Activated CD8-positive, alpha-beta memory T cell treated with anti-CD3 and anti-CD28 coated beads for 48 hours (primary cell): Measurements from ENCODE around the gene GPR151.
A peak's percentile ranks its signal among the peaks of the same experiment; 100 is the strongest.
"Not testable (repeated sequence)": the region's sequence is repeated elsewhere in the genome, so short reads cannot be mapped to it uniquely, and the experiment has no call there.

Source experiments
- DNase-seq, 3 experiments: peaks; one replicate each; pipeline ENCODE4 v3.0.0-alpha.2; 2020; ENCODE audit warnings: low read depth in 2 of 3, low spot score in 2 of 3

Gene GPR151

GRCh38 chr5:146516151-146516475 is at the start of gene GPR151:
TSS of gene GPR151 (minus strand) at chr5:146516190. CDS start at chr5:146516113, 77 bp downstream.
- DNase-seq: no peak

GRCh38 chr5:146564007-146564762 is 48.2 kb upstream of the GPR151 start:
- no peak for DNase-seq

GRCh38 chr5:146562461-146562860 is 46.5 kb upstream of the GPR151 start:
- no peak for DNase-seq

DNA sequence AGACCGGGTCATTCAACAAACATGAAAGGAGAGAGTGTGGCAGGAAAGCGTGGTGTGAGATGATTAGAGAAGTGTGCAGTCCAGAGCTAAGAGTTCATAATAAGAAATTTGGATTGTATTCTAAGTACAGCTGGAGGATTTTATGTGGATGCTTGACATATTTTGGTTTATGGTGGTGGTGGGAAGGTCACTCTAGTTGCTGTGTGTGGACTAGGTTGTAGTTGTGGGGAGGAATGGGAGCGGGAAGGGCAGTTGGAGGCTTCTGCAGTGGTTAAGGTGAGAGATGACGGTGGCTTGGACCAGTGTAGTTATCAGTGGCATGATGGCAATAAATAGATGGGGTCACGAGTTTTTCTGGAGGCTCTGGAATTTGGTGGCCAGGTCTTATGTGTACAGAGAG is 45.7 kb upstream of the GPR151 start:
- no peak for DNase-seq

DNA sequence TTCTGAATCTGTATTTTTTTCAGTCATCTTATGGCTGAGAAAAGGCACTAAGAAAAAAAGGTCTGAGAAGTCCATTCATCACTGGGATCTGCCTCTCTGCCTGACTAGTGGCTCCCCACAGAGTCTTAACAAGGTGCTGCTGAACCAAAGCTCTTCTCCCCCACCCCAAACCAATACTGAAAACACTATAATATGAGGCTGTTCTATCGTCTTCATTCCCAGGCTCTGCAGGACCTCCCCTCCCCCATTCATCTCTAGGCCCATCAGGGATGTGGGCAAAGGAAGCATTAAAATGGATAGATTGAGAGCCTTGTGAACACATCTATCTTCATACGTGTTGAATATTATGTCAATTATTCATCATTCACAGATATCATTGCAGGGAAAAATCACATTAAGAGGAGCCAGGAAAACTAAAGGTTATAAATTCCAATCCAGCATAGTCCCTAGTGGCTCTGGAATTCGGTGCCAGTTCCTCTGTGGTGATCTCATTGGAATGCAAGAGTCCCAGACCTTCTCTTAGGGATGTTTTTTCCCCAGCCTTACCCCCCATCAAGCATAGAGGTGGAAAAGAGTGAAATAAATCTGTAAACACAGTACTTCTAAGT is 44.3 kb upstream of the GPR151 start:
- no peak for DNase-seq

GRCh38 chr5:146556884-146557283 is 40.9 kb upstream of the GPR151 start:
- not testable (repeated sequence) for DNase-seq

DNA sequence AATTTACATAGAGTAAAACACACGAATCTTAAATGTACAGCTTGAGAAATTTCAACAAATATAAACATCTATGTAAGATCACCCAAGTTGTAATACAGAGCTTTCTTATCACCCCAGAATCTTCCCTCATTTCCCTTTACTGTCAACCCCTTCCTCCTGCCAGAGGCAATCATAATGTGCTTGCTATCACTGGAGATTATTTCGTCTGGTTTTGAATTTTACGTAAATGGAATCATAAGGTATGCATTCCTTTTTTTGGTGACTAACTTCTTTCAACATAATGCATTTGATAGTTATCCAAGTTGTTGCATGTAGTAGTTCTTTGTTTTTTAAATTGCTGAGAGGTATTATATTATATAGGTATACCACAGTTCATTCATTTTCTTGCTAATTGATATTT is 37.5 kb upstream of the GPR151 start:
- no peak for DNase-seq

- DNase-seq: no peak
Measured at GRCh38 chr5:146549615-146550014, 33.6 kb upstream of the GPR151 start.

DNA sequence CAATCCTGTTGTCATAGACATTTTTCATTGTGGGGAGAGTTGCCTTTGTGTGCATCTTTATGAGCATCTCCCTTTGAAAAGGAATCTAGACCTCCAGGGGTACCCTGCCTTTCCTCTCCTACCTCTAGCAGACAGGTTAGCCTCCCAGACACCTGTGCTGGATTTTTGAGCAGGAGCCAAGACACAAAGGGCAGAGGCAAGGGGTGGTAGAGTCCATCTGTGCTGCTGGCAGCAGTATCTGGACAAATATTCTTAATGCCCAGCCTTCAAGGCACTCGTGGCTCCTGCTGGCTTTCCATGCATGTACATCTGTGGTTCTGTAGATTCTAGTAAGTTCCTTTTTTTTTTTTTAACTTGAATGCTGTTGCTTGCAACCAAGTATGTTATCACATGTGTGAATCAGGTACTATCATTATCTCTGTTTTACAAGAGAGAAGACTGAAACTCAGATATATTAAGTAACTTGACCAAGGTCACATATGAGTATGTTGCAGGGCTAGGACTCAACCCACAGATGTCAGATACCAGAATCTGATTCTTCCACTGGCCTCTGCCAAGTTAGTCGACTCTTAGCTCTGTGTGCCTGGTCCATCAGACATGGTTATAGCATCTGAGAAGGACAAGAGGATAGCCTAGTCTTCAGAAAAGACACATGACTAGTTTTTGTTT is 32.9 kb upstream of the GPR151 start:
- no peak for DNase-seq

DNA sequence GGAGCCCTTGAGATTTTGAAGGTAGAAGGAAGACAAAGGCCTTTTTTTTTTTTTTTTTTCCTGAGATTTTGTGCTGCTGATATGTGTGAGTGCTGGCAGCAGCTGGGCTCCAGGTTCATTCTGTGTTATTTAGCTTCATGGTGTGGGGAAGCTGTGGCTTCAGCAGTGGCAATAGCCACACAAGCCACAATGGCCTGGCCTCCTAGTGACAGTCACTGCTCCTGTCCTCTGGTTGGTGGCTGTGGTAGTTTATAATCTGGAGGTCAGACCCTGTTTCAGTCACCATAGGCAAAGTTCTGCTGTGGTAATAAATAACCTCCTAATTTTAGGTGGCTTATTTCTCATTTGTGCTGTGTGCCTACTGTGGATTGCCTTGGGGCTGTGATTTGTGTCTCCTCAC is 28.2 kb upstream of the GPR151 start:
- DNase-seq: no peak

DNA sequence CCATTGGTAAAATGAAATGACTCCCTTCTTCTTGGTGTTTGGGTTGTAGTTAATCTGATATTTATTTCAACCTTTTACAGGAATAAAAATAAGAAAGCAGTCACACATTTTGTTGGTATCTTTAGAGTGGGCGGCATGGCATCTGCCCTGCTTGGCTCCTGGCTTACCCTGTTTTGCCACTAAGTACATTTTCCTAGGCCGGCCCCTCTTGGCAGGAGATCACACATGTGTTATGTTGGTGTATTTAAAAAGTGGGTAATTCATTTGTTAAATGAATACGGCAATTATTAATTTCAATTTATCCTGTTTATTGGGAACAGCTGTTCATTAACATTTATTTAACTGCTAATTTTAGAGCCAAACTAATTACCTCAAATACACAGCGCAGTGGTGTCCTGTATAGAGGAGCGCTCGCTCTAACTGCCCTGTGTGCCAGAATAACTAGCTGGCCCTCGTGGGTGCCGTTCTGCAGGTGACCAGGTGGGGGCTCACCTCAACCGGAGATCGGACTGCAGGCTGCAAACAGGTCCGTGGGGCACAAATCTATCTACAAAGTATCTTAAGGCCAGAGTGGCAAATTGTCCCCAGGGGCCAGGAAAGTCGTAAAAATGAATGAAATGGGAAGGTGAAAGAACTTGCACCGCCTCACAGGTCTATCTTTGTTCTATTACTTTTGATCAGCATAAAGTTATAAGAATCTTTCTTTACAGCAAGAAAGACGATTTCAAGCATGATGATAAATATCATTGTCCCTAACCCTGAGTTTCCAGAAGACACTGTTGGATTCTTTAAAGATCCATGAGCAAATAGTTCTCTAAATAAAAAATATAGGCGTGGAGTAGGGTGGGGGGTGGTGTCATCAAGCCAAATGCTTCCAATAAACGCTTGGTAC is 26.2 kb upstream of the GPR151 start:
- DNase-seq: peak; percentile 27 to 47 (median 31)

- no peak for DNase-seq
Measured at GRCh38 chr5:146540414-146540813, 24.4 kb upstream of the GPR151 start.

DNA sequence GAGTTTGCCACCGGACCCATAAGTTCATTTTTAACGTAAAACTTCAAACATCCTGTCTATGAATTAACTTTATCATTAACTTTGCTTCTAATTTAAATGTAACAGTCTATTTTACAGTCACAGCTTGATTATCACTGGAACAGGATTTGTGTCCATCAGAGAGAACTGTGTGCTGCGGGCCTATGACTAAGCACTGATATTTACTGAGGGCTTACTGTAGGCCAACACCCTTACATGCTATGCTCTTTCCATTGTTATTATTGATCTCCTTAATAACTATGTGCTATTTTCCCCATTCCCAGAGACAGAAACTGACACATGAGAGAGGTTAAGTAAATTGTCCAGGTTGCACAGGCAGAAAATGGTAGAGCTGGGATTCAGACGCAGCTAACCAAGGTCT is 24.0 kb upstream of the GPR151 start:
- no peak for DNase-seq

DNA sequence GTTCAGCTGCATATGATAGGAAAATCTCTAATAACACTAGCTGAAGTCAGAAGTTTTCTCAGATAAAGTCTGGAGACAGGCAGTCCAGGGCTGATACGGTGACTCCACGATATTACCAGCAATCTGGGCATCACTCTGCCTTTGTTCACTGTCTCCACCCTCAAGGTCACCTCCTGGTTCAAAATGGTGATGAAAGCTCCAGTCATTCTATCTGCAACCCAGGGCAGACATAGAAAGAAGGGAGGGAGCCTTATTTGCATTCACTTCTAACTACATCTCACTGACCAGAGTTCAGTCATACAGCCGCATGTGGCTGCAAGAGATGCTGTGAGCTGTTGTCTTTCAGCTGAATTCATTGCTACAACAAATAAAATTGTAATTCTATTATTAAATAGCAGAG is 22.4 kb upstream of the GPR151 start:
- no peak for DNase-seq

DNA sequence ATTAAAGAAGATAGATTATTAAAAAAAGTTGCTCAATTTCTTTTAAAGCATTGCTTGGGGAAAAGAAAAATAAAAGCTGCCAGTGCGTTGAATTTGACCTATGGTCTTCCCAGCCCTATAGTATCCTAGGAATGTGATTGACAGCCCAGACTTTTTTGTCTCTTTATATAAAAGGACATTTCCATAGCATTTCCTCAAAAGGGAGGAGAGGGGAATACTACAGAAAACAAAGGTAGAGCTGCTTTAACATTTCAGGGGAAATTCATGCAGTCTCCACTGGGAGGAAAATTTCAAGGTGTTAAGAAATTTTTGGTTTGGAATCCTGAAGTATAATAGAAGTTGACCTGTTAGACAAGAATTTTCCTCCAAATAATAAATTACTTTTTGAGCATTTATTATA is 17.9 kb upstream of the GPR151 start:
- no peak for DNase-seq

- DNase-seq: peak; percentile 27
Measured at GRCh38 chr5:146533260-146533857, 17.4 kb upstream of the GPR151 start.

DNA sequence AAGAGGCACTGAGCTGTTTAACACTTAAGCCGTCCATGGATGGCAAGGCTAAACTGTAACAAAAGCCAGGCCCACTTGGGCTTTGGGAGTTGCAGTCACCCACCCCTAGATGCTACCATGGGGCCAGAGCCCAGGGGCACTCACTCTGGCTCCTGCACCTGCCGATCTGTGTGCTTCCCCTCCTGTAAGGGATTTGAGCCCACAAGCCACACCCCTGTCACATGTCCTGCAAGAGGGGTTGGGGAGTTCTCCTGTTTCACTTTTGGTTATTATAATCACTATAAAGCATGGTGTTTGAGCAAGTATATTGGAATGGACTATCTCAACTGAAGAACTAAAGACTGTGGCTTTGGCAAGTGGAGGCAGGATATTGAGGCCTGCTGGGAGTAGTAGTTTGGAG is 14.0 kb upstream of the GPR151 start:
- no peak for DNase-seq

DNA sequence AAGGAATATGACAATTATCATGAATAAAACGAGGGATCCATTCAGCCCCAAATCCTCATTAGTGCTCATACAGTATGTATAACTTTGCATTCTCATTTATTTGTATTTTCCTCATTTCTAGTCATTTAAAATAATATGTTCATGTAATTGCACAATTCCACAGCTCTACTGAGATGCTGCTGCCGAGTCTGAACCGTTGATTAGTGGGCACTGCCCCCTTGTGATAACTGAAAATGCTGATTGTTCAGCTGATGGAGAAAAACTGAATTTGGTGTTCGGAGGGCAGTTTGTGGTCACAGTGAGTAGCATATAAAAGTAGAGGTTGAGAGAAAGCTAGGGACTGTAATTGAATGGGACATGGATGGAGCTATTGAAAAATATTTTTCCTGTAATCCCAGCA is 12.2 kb upstream of the GPR151 start:
- no peak for DNase-seq

- no peak for DNase-seq
Measured at GRCh38 chr5:146527785-146528184, 11.8 kb upstream of the GPR151 start.

DNA sequence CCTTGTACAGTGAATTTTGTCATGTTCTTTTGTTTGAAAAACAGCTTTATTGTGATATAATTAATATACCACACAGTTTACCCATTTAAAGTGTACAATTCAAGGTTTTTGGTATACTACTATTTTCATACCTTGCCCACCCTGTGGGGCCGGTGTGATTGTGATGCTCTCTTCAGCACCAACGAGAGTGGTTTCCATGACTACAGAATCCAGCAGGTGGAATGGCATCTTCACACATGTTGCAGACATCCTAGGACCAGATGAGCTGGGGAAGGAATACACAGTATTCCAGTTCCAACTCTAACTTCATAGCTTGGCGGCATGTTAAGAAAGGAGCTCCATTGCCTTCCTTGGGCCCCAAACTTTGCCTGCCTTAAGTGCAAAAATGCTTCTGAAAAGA is 7.7 kb upstream of the GPR151 start:
- no peak for DNase-seq
